GM23338 (cell line): Measurements from ENCODE around the gene LLGL1. TPM values are rescaled to one million over a fixed set of nuclear protein-coding genes. Genes with fewer than 3 reads are reported as not detected.

Experiments
- ATAC-seq: fragments of 200-7000 bp; cut with Tn5 transposase; 3 replicates; pipeline ENCODE4 v1.9.1; 2020
- DNase-seq: peaks from one replicate; pipeline ENCODE4 v3.0.0-alpha.2; 2015; ENCODE audit warnings: low spot score
- H2AFZ ChIP-seq: fragments of 200-600 bp; sonication (generic); 2 replicates; pipeline ENCODE4 v1.8.0; 2016; ENCODE audit warnings: antibody characterized with exemption, mild to moderate bottlenecking, moderate library complexity
- H3F3A ChIP-seq: fragments of 200-600 bp; sonication (generic); replicated peaks from 2 replicates; pipeline ENCODE4 v1.8.0; 2017; ENCODE audit warnings: antibody characterized with exemption, mixed run types, low read depth
- H3K27ac ChIP-seq: fragments of 200-600 bp; sonication (generic); 2 replicates; pipeline ENCODE4 v1.6.1; 2016; ENCODE audit warnings: low read depth
- H3K27me3 ChIP-seq: fragments of 200-600 bp; sonication (generic); 2 replicates; pipeline ENCODE4 v1.8.0; 2016; ENCODE audit warnings: mild to moderate bottlenecking, mixed run types, moderate library complexity; ENCODE audit not compliant: insufficient read depth
- H3K36me3 ChIP-seq: fragments of 200-600 bp; sonication (generic); 2 replicates; pipeline ENCODE4 v1.8.0; 2016; ENCODE audit warnings: mild to moderate bottlenecking; ENCODE audit not compliant: insufficient read depth
- H3K4me1 ChIP-seq: fragments of 200-600 bp; sonication (generic); 2 replicates; pipeline ENCODE4 v1.8.0; 2016; ENCODE audit warnings: mild to moderate bottlenecking, moderate library complexity; ENCODE audit not compliant: insufficient read depth
- H3K4me2 ChIP-seq: fragments of 200-600 bp; sonication (generic); 2 replicates; pipeline ENCODE4 v1.7.1; 2017; ENCODE audit warnings: mixed run types
- H3K4me3 ChIP-seq: fragments of 200-600 bp; sonication (generic); 2 replicates; pipeline ENCODE4 v1.6.1; 2016; ENCODE audit warnings: mixed run types
- H3K79me2 ChIP-seq: fragments of 200-600 bp; sonication (generic); replicated peaks from 2 replicates; pipeline ENCODE4 v1.8.0; 2017; ENCODE audit warnings: mild to moderate bottlenecking; ENCODE audit not compliant: insufficient read depth
- H3K9me2 ChIP-seq: fragments of 200-600 bp; sonication (generic); 2 replicates; pipeline ENCODE4 v1.8.0; 2017; ENCODE audit not compliant: insufficient read depth
- H4K20me1 ChIP-seq: fragments of 200-600 bp; sonication (generic); replicated peaks from 2 replicates; pipeline ENCODE4 v1.8.0; 2017; ENCODE audit warnings: mild to moderate bottlenecking; ENCODE audit not compliant: insufficient read depth
- H3K27ac Mint-ChIP-seq: 2 replicates; pipeline ENCODE4 v1.8.0; 2020; ENCODE audit warnings: inconsistent platforms, mild to moderate bottlenecking, moderate library complexity, mixed read lengths
- H3K27me3 Mint-ChIP-seq: 3 replicates; pipeline ENCODE4 v1.8.0; 2022; ENCODE audit warnings: low read depth, mild to moderate bottlenecking, moderate library complexity, mixed read lengths, inconsistent platforms; ENCODE audit not compliant: insufficient read depth, poor library complexity
- H3K36me3 Mint-ChIP-seq: 3 replicates; pipeline ENCODE4 v1.8.0; 2021; ENCODE audit warnings: low read depth, mild to moderate bottlenecking, inconsistent platforms, moderate library complexity, mixed read lengths
- H3K4me1 Mint-ChIP-seq: 3 replicates; pipeline ENCODE4 v1.8.0; 2020; ENCODE audit warnings: mild to moderate bottlenecking, inconsistent platforms, mixed read lengths
- H3K4me3 Mint-ChIP-seq: 3 replicates; pipeline ENCODE4 v1.8.0; 2021; ENCODE audit warnings: moderate library complexity, mild to moderate bottlenecking, inconsistent platforms, mixed read lengths
- H3K9me3 Mint-ChIP-seq: 3 replicates; pipeline ENCODE4 v1.8.0; 2020; ENCODE audit warnings: moderate library complexity, mild to moderate bottlenecking, inconsistent platforms, mixed read lengths
- CREB1 ChIP-seq: fragments of 250-450 bp; sonication (Bioruptor Pico); IDR thresholded peaks from 2 replicates; pipeline ENCODE4 v1.5.0; 2020; ENCODE audit warnings: low read depth, mild to moderate bottlenecking, moderate library complexity
- POLR2AphosphoS5 ChIP-seq: IDR thresholded peaks from 2 replicates; pipeline ENCODE4 v1.6.1; 2016; ENCODE audit warnings: antibody characterized with exemption, low read depth
- ZNF114 ChIP-seq: fragments of 250-450 bp; sonication (Bioruptor Pico); IDR thresholded peaks from 2 replicates; pipeline ENCODE4 v1.5.0; 2020; ENCODE audit warnings: mild to moderate bottlenecking, moderate library complexity
- polyA plus RNA-seq: library from polyadenylated mRNA; unstranded; fragments of >200 nt; fragmentation: Nextera tagmentation; extraction: Ambion mirVana; gene quantifications from 2 replicates; pipeline ENCODE4 v1.2.1, GENCODE V29; 2016
- total RNA-seq: library from RNA; depleted of rRNA; stranded (reverse); fragments of >200 nt; shearing (Covaris generic); gene quantifications from 2 replicates; pipeline ENCODE4 v1.2.3, GENCODE V29; 2014
- TF ChIP-seq, protein P1 (sequence below): fragments of 250-450 bp; sonication (Bioruptor Pico); IDR thresholded peaks from 2 replicates; pipeline ENCODE4 v1.5.0; 2020; ENCODE audit warnings: mild to moderate bottlenecking, moderate library complexity

Gene LLGL1
- total and polyA plus RNA-seq, 2 experiments from 2014 or later = 5.9 to 129 TPM

DNA sequence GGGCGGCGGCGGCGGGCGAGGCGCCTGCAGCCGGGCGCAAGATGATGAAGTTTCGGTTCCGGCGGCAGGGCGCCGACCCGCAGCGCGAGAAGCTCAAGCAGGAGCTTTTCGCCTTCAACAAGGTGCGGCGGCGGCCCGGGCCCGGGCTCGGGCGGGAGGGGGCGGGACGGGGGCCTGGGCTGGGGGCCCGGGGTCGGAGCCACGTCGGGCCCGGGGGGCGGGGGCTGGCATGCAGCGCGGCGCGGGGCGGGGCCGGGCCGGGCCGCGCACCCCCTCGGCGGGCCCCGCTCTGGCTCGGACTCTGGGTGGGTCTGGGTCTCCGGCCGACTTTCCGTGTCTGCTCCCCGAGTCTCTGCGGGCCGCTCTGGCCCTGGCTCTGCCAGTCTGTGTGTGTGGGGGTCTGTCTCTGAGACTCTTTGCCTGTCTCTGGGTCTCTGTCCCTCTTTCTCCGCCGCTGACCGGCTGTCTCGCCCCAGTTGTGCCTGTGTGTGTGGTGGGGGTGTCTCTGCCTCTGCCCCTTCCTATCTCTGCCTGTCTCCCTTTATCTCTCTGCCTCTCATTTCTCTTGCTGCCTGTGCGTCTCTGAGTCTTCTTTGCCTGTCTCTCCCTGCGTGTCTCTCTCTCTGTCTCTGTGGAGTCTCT, 328 bp downstream of the LLGL1 start:
- peaks cover 19% of the 10 kb centered on the region for H3K4me1 Mint-ChIP-seq
- H3K27ac Mint-ChIP-seq = peak overlapping the region; percentile 64
- peaks cover 16% of the 10 kb centered on the region for H3K4me1 ChIP-seq
- peak overlapping the region; percentile 38; the same call in 1 of the 2 replicates for H2AFZ ChIP-seq
- TF ChIP-seq, protein P1, sequence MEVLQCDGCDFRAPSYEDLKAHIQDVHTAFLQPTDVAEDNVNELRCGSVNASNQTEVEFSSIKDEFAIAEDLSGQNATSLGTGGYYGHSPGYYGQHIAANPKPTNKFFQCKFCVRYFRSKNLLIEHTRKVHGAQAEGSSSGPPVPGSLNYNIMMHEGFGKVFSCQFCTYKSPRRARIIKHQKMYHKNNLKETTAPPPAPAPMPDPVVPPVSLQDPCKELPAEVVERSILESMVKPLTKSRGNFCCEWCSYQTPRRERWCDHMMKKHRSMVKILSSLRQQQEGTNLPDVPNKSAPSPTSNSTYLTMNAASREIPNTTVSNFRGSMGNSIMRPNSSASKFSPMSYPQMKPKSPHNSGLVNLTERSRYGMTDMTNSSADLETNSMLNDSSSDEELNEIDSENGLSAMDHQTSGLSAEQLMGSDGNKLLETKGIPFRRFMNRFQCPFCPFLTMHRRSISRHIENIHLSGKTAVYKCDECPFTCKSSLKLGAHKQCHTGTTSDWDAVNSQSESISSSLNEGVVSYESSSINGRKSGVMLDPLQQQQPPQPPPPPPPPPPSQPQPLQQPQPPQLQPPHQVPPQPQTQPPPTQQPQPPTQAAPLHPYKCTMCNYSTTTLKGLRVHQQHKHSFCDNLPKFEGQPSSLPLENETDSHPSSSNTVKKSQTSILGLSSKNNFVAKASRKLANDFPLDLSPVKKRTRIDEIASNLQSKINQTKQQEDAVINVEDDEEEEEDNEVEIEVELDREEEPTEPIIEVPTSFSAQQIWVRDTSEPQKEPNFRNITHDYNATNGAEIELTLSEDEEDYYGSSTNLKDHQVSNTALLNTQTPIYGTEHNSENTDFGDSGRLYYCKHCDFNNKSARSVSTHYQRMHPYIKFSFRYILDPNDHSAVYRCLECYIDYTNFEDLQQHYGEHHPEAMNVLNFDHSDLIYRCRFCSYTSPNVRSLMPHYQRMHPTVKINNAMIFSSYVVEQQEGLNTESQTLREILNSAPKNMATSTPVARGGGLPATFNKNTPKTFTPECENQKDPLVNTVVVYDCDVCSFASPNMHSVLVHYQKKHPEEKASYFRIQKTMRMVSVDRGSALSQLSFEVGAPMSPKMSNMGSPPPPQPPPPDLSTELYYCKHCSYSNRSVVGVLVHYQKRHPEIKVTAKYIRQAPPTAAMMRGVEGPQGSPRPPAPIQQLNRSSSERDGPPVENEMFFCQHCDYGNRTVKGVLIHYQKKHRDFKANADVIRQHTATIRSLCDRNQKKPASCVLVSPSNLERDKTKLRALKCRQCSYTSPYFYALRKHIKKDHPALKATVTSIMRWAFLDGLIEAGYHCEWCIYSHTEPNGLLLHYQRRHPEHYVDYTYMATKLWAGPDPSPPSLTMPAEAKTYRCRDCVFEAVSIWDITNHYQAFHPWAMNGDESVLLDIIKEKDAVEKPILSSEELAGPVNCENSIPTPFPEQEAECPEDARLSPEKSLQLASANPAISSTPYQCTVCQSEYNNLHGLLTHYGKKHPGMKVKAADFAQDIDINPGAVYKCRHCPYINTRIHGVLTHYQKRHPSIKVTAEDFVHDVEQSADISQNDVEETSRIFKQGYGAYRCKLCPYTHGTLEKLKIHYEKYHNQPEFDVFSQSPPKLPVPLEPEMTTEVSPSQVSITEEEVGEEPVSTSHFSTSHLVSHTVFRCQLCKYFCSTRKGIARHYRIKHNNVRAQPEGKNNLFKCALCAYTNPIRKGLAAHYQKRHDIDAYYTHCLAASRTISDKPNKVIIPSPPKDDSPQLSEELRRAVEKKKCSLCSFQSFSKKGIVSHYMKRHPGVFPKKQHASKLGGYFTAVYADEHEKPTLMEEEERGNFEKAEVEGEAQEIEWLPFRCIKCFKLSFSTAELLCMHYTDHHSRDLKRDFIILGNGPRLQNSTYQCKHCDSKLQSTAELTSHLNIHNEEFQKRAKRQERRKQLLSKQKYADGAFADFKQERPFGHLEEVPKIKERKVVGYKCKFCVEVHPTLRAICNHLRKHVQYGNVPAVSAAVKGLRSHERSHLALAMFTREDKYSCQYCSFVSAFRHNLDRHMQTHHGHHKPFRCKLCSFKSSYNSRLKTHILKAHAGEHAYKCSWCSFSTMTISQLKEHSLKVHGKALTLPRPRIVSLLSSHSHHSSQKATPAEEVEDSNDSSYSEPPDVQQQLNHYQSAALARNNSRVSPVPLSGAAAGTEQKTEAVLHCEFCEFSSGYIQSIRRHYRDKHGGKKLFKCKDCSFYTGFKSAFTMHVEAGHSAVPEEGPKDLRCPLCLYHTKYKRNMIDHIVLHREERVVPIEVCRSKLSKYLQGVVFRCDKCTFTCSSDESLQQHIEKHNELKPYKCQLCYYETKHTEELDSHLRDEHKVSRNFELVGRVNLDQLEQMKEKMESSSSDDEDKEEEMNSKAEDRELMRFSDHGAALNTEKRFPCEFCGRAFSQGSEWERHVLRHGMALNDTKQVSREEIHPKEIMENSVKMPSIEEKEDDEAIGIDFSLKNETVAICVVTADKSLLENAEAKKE (CRISPR knock-in tag) = no peak
- no peak for TF ChIP-seq ZNF114 (CRISPR knock-in tag)
- peak; percentile 11; the same call in 1 of the 2 replicates for TF ChIP-seq POLR2AphosphoS5
- peak; percentile 68 for TF ChIP-seq CREB1 (CRISPR knock-in tag)
- H3K4me3 ChIP-seq = peak overlapping the region; percentile 96
- no peaks in the 10 kb centered on the region; the same call in 2 of the 3 replicates for H3K36me3 Mint-ChIP-seq
- peaks cover 15% of the 10 kb centered on the region for H3K27me3 Mint-ChIP-seq
- peak overlapping the region; percentile 97 for H3K4me2 ChIP-seq
- H3F3A ChIP-seq = 0 out of 2 replicates have a peak, but pooled peaks cover 3% of the 10 kb centered on the region
- peak overlapping the region; percentile 93 for H3K4me3 Mint-ChIP-seq
- no peaks in the 10 kb centered on the region for H3K9me3 Mint-ChIP-seq
- H4K20me1 ChIP-seq = peaks cover 4% of the 10 kb centered on the region
- no peak overlapping the region for H3K27ac ChIP-seq
- H3K27me3 ChIP-seq = no peaks in the 10 kb centered on the region
- H3K79me2 ChIP-seq = peaks cover 47% of the 10 kb centered on the region
- DNase-seq (no peak), ATAC-seq (peak; percentile 2; the same call in 2 of the 3 replicates)
- no peaks in the 10 kb centered on the region for H3K36me3 ChIP-seq
- H3K9me2 ChIP-seq = no peaks in the 10 kb centered on the region
